Measurements from ENCODE around the gene DCTN3.

Gene DCTN3

DNA sequence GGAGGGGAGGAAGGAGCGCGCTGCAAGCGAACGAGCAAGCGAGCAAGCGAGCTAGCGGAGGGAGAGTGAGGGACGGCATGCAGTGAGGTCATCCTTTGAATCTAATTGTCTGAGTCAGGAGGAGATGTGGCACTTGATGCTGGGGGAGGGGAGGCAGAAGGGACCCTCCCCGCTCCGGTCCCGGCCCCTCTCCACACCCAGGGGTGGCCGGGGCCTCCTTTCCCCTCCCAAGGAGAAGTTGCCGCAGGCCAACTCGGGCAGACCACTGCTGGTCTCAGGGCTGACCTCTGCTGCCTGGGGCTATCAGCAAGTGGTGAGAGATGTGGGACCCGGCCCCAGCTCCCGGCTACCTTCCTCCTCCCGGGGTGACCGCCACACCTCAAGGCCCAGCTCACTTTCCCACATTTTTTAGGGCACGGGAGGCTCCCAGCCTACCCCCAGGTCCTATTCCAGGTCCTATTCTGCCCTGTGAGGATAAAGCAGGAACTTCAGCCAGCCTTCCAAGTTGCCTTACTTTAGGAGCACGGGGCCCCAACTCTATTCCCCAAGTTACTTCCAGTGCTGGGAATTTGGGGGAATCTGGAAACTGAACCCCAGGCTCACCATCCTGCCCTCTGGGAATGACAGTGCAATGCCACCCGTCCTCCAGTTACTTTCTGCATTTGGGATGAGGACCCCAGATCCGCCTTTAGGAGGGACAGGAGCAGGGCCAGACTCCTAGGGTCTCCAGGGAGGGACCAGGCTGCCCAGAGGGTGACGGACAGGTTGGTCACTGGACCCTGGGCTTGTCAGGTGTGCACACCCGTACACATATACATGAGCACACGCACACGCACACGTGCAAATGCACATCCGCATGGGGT lies 41.8 kb downstream of the DCTN3 start:
- Histone ChIP-seq H3K4me3 (replicated peaks; ENCODE audit: insufficient read depth, low read length) (no peak overlapping the region), H3K27me3 (ENCODE audit: insufficient read depth, poor library complexity, severe bottlenecking) (peaks cover 51% of the 10 kb centered on the region), H3K27ac (replicated peaks) (no peak overlapping the region)
- TF ChIP-seq GABPA (IDR thresholded peaks at IDR 0.05; ENCODE audit: low read depth) (no peak), SPI1 (IDR thresholded peaks at IDR 0.05; ENCODE audit: borderline replicate concordance, low read depth) (no peak), POLR2AphosphoS5 (IDR thresholded peaks at IDR 0.05; ENCODE audit: low read depth) (no peak), REST (IDR thresholded peaks at IDR 0.05; ENCODE audit: insufficient replicate concordance, low read depth) (no peak)
- TF ChIP-seq, protein P1, sequence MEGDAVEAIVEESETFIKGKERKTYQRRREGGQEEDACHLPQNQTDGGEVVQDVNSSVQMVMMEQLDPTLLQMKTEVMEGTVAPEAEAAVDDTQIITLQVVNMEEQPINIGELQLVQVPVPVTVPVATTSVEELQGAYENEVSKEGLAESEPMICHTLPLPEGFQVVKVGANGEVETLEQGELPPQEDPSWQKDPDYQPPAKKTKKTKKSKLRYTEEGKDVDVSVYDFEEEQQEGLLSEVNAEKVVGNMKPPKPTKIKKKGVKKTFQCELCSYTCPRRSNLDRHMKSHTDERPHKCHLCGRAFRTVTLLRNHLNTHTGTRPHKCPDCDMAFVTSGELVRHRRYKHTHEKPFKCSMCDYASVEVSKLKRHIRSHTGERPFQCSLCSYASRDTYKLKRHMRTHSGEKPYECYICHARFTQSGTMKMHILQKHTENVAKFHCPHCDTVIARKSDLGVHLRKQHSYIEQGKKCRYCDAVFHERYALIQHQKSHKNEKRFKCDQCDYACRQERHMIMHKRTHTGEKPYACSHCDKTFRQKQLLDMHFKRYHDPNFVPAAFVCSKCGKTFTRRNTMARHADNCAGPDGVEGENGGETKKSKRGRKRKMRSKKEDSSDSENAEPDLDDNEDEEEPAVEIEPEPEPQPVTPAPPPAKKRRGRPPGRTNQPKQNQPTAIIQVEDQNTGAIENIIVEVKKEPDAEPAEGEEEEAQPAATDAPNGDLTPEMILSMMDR (IDR thresholded peaks at IDR 0.05; ENCODE audit: insufficient read depth, low read length): no peak
- no peak for DNase-seq (ENCODE audit: low read depth in 1 of 2, low spot score in 1 of 2)

GRCh38 chr9:34577400-34578240 lies 42.7 kb downstream of the DCTN3 start:
- H3K27me3 ChIP-seq (ENCODE audit: insufficient read depth, poor library complexity, severe bottlenecking): peaks cover 49% of the 10 kb centered on the region
- TF ChIP-seq, protein P1 (IDR thresholded peaks at IDR 0.05; ENCODE audit: insufficient read depth, low read length): no peak
- no peak for TF ChIP-seq REST (IDR thresholded peaks at IDR 0.05; ENCODE audit: insufficient replicate concordance, low read depth)
- TF ChIP-seq GABPA (IDR thresholded peaks at IDR 0.05; ENCODE audit: low read depth): no peak
- no peak for TF ChIP-seq SPI1 (IDR thresholded peaks at IDR 0.05; ENCODE audit: borderline replicate concordance, low read depth)
- no peak for TF ChIP-seq POLR2AphosphoS5 (IDR thresholded peaks at IDR 0.05; ENCODE audit: low read depth)
- no peak overlapping the region for H3K4me3 ChIP-seq (replicated peaks; ENCODE audit: insufficient read depth, low read length)
- H3K27ac ChIP-seq (replicated peaks): no peak overlapping the region
- no peak for DNase-seq (ENCODE audit: low read depth in 1 of 2, low spot score in 1 of 2)

- H3K4me3 ChIP-seq (replicated peaks; ENCODE audit: insufficient read depth, low read length): no peak overlapping the region
- H3K27me3 ChIP-seq (ENCODE audit: insufficient read depth, poor library complexity, severe bottlenecking): peaks cover 47% of the 10 kb centered on the region
- no peak overlapping the region for H3K27ac ChIP-seq (replicated peaks)
Measured at GRCh38 chr9:34576597-34577399, 43.5 kb downstream of the DCTN3 start.

More at GRCh38 chr9:34576597-34577399, 43.5 kb downstream of the DCTN3 start:
- DNase-seq (ENCODE audit: low read depth in 1 of 2, low spot score in 1 of 2): no peak
- no peak for TF ChIP-seq SPI1 (IDR thresholded peaks at IDR 0.05; ENCODE audit: borderline replicate concordance, low read depth)
- TF ChIP-seq REST (IDR thresholded peaks at IDR 0.05; ENCODE audit: insufficient replicate concordance, low read depth): peak; percentile 20

Data from HL-60 (cell line).